Suprapubic skin (tissue), 4 donors: ENCODE data around the gene ZFR2. TPM values are rescaled to one million over a fixed set of nuclear protein-coding genes. Genes with fewer than 3 reads are reported as not detected.
"Not testable (repeated sequence)": the region's sequence is repeated elsewhere in the genome, so short reads cannot be mapped to it uniquely, and the experiment has no call there.

Experiments used
- DNase-seq, 2 donors: peaks; one replicate each; pipeline ENCODE4 v3.0.0-alpha.2; 2019; ENCODE audit warnings: low spot score in 2 of 2
- H3K27ac ChIP-seq: fragments of 200-600 bp; sonication (generic); one replicate; pipeline ENCODE4 v1.5.1; 2019
- H3K27me3 ChIP-seq: fragments of 200-600 bp; sonication (generic); one replicate; pipeline ENCODE4 v1.5.1; 2019
- H3K36me3 ChIP-seq: fragments of 200-600 bp; sonication (generic); one replicate; pipeline ENCODE4 v1.5.1; 2019
- H3K4me1 ChIP-seq: fragments of 200-600 bp; sonication (generic); one replicate; pipeline ENCODE4 v1.5.1; 2019
- H3K4me3 ChIP-seq: fragments of 200-600 bp; sonication (generic); one replicate; pipeline ENCODE4 v1.5.1; 2019; ENCODE audit warnings: mild to moderate bottlenecking
- H3K9me3 ChIP-seq: fragments of 200-600 bp; sonication (generic); one replicate; pipeline ENCODE4 v1.5.1; 2019
- EP300 ChIP-seq: sonication (generic); formaldehyde crosslinking; IDR thresholded peaks from one replicate; pipeline ENCODE4 v1.6.1; 2017; ENCODE audit warnings: antibody characterized with exemption
- POLR2A ChIP-seq, 2 donors: fragments of 450-650 bp; IDR thresholded peaks; one replicate each; pipeline ENCODE4 v1.6.1; 2017; ENCODE audit warnings: antibody characterized with exemption in 2 of 2, mild to moderate bottlenecking in 2 of 2, moderate library complexity in 2 of 2
- POLR2AphosphoS5 ChIP-seq, 3 donors: sonication (generic); formaldehyde crosslinking; IDR thresholded peaks; one replicate each; pipeline ENCODE4 v1.6.1; 2017; ENCODE audit warnings: antibody characterized with exemption in 3 of 3
- WGBS: methylation state at CpG from one replicate; pipeline ENCODE4 v1.1.5; 2018; 5-methylcytosine and 5-hydroxymethylcytosine counted together
- total RNA-seq, 4 donors: library from RNA; depleted of rRNA; stranded (reverse); fragments of >200 nt; gene quantifications; one replicate each; pipeline ENCODE4 v1.1.0, GENCODE V29; 2016
- TF ChIP-seq, protein P1 (sequence below), 2 donors: fragments of 200-600 bp in 1 of 2; fragments of 450-650 bp in 1 of 2; sonication (generic) in 1 of 2; IDR thresholded peaks; one replicate each; pipeline ENCODE4 v1.5.1; 2016 to 2019; ENCODE audit warnings: antibody characterized with exemption in 2 of 2, mild to moderate bottlenecking in 1 of 2, moderate library complexity in 1 of 2

Gene ZFR2
- total RNA-seq, 4 donors from 2014 or later = 2.5 to 4.8 TPM; not detected in 2

DNA sequence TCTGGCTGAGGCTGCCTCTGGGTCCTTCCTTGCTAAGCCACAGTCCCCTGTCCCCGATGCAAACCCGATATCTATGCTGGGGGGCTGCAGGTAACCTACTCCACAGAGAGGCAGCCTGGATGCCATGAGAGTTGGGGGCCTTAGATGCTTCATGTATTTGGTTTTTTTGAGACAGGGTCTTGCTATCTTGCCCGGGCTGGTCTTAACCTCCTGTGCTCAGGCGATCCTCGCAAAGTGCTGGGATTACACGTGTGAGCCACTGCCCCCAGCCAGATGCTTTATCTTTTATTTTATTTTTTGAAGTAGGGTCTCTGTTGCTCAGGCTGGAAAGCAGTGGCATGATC is 13.2 kb upstream of the ZFR2 start:
- Histone ChIP-seq H3K4me3 (no peak overlapping the region), H3K27me3 (peaks cover 76% of the 10 kb centered on the region), H3K4me1 (peaks cover 3% of the 10 kb centered on the region), H3K27ac (no peak overlapping the region), H3K36me3 (no peaks in the 10 kb centered on the region), H3K9me3 (no peaks in the 10 kb centered on the region)
- 26% methylated on average over 6 of the region's 6 CpGs for WGBS
- TF ChIP-seq, protein P1, sequence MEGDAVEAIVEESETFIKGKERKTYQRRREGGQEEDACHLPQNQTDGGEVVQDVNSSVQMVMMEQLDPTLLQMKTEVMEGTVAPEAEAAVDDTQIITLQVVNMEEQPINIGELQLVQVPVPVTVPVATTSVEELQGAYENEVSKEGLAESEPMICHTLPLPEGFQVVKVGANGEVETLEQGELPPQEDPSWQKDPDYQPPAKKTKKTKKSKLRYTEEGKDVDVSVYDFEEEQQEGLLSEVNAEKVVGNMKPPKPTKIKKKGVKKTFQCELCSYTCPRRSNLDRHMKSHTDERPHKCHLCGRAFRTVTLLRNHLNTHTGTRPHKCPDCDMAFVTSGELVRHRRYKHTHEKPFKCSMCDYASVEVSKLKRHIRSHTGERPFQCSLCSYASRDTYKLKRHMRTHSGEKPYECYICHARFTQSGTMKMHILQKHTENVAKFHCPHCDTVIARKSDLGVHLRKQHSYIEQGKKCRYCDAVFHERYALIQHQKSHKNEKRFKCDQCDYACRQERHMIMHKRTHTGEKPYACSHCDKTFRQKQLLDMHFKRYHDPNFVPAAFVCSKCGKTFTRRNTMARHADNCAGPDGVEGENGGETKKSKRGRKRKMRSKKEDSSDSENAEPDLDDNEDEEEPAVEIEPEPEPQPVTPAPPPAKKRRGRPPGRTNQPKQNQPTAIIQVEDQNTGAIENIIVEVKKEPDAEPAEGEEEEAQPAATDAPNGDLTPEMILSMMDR (IDR thresholded peaks at IDR 0.05) = no peak
- TF ChIP-seq EP300 (no peak), POLR2A (IDR thresholded peaks at IDR 0.05) (no peak), POLR2AphosphoS5 (IDR thresholded peaks at IDR 0.05) (no peak)
- no peak for DNase-seq

DNA sequence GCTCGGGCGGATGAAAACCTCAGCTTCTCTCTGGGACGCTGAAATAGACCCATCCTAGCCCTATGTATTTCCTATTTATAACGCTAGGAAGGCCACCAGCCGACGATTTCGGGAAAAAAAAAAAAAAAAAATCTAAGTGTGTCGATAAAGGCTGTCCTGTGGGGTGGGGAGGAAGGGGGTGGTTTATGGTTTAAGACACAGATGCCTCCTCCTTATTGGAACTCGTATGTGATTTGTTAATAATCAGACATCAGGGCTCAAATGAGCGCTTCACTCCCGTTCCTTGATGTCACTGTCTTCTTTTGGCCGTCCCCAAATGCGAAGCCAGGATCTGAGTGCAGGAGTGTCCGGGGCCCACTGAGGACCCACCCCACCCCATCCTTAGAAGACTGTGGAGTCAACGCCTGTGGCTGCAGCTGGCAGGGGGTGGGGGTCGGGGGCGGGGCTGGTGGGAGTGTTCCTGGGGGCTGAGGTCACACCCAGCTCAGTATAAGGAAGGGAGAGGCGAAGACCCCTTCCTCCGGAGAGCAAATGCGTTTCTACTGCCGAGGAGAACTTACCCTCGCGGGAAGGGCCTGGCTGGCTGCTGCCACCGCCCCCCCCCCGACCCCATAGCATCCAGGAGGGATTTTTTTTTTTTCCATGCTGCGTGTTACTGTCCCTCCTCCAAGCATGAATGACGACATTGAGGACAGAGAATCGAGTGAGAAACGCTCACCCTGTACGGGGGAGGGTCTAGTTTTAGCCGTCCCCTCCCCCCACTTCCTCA is 12.6 kb upstream of the ZFR2 start:
- H3K9me3 ChIP-seq = no peaks in the 10 kb centered on the region
- peaks cover 76% of the 10 kb centered on the region for H3K27me3 ChIP-seq
- no peak overlapping the region for H3K27ac ChIP-seq
- H3K36me3 ChIP-seq = no peaks in the 10 kb centered on the region
- no peak for TF ChIP-seq EP300
- no peak for TF ChIP-seq POLR2A (IDR thresholded peaks at IDR 0.05)
- no peak for TF ChIP-seq POLR2AphosphoS5 (IDR thresholded peaks at IDR 0.05)
- TF ChIP-seq, protein P1 (IDR thresholded peaks at IDR 0.05) = no peak
- 2% methylated on average over 31 of the region's 31 CpGs for WGBS
- H3K4me1 ChIP-seq = peaks cover 3% of the 10 kb centered on the region
- H3K4me3 ChIP-seq = no peak overlapping the region
- no peak for DNase-seq

DNA sequence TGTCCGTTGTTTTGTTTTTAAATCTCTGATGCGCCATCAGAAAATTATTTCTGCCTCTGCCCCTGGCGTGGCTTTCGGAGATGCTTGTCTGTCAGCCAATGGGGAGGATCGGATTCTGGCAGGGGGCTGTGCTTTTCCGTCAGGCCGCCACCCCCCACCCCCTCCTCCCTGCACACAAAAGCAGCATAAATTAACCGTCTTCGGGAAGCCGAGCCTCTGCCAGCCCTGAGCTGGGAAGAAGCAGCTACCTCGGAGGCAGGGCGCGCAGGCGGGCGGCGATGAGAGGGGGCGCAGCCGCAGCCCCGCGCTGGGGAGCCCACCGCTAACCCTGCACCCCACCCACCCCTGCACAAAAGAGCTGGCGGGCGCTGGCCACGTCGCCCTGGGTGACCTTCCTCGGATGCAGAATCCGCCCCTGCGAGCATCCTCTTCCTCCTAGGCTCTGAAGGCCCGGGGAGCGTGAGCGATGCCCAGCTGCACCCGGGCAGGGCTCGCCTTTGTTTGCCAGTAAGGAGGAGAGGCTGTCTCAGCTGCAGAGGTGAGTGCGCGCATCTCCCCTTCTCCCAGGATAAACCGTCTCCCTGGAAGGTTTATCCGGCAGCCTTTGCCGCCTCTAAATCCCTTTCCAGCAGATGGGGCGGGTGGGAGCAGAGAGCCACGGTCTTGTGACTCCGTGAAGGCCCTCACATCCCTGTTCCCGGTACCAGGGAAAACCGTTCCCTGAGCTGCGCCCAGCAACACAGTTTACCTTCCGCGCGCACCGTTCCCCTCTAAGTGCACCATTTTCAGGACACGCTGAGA is 11.8 kb upstream of the ZFR2 start, which contains the start of gene ATCAY:
Gene ATCAY, plus strand, starts transcription at position 215 of the 801 bp plus-strand sequence. CDS start 5,083 bp downstream, outside the sequence.
- H3K27me3 ChIP-seq = peaks cover 74% of the 10 kb centered on the region
- WGBS = 2% methylated on average over 24 of the region's 49 CpGs

DNA sequence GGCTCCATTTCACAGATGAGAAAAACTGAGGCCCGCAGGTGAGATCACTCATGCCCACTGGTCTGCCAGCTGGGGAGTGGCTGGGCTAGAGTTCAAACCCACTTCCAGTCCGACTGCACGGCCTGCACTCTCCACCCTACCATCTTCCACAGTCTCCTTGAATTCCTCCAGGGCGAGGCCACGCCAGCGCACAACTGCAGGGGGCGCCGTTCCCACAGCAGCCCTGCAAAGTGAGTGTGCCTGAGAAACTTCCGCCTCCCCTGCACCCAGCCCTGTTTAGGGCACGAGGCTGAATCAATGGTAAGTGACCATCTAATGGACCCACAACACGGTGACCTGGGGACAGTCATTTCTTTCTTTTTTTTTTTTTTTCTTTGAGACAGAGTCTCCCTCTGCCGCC is 10.8 kb upstream of the ZFR2 start:
- 57% methylated on average over 12 of the region's 12 CpGs for WGBS
- no peaks in the 10 kb centered on the region for H3K36me3 ChIP-seq
- H3K9me3 ChIP-seq = no peaks in the 10 kb centered on the region
- peaks cover 3% of the 10 kb centered on the region for H3K4me1 ChIP-seq
- no peak overlapping the region for H3K27ac ChIP-seq
- TF ChIP-seq, protein P1 (IDR thresholded peaks at IDR 0.05) = no peak
- TF ChIP-seq POLR2AphosphoS5 (IDR thresholded peaks at IDR 0.05) (no peak), EP300 (no peak), POLR2A (IDR thresholded peaks at IDR 0.05) (no peak)
- DNase-seq = no peak
- H3K4me3 ChIP-seq = no peak overlapping the region
- H3K27me3 ChIP-seq = peaks cover 71% of the 10 kb centered on the region

More for the DNA sequence above, 11.8 kb upstream of the ZFR2 start, which contains the start of gene ATCAY:
- no peaks in the 10 kb centered on the region for H3K36me3 ChIP-seq
- H3K4me3 ChIP-seq = no peak within 1 kb of the TSS
- no peak within 1 kb of the TSS for H3K27ac ChIP-seq
- TF ChIP-seq POLR2A (IDR thresholded peaks at IDR 0.05) (no peak), POLR2AphosphoS5 (IDR thresholded peaks at IDR 0.05) (no peak), EP300 (no peak)
- TF ChIP-seq, protein P1 (IDR thresholded peaks at IDR 0.05) = no peak
- H3K9me3 ChIP-seq = no peaks in the 10 kb centered on the region
- DNase-seq = no peak
- peaks cover 3% of the 10 kb centered on the region for H3K4me1 ChIP-seq

DNA sequence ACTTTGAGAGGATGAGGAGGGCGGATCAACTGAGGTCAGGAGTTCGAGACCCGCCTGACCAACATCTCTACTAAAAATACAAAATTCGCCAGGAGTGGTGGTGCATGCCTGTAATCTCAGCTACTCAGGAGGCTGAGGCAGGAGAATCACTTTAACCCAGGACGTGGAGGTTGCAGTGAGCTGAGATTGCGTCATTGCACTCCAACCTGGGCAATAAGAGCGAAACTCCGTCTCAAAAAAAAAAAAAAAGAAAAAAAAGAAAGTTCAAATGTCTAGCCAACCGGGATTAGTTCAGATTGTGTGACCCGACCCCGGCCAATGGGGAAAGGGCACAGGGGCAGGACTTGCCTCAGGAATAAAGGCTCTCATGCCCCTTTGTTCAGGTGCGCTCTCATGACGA is 5.9 kb upstream of the ZFR2 start:
- DNase-seq, H3K9me3 ChIP-seq, H3K4me3 ChIP-seq, H3K36me3 ChIP-seq, H3K4me1 ChIP-seq, H3K27ac ChIP-seq: not testable (repeated sequence)
- peaks cover 48% of the 10 kb centered on the region for H3K27me3 ChIP-seq
- WGBS = 79% methylated on average over 13 of the region's 13 CpGs
